ENCODE measurements around the gene LY86. TPM values are rescaled to one million over a fixed set of nuclear protein-coding genes. Genes with fewer than 3 reads are reported as not detected.

Gene LY86
- total and polyA plus RNA-seq, 2 donors (not counting 3 experiments of a cell fraction or from before 2014, with no cell fraction given), result not detected

DNA sequence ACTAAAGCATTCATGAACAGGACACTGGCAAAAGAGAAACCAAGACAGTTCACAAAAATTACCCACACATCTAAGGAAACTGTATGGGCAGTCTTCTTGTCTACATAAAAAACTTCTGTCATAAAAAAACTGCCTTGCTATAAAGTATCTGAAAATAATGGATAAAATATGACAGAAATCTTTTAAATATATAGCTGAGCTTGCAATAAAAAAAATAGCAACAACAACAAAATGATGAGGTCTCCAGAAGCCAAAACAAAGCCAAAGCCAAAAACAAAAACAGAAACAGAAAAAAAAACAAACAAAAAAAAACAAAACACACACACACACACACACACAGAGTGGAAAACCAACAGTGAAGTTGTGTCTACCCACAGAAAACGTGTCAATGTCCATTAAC is 14.8 kb downstream of the LY86 start:
- DNase-seq (ENCODE audit: low read depth, low spot score), result no peak
- H3K79me2 ChIP-seq (ENCODE audit: control insufficient read depth, insufficient read depth, low read length), result no peaks in the 10 kb centered on the region
- POLR2A ChIA-PET, result no interaction called here
- no TSS peak for BruUV-seq (replicated peaks)
- TF ChIP-seq GATA2 (IDR thresholded peaks at IDR 0.05; ENCODE audit: insufficient read depth, insufficient read length, low read depth, low read length), result no peak
- TF ChIP-seq EZH2 (IDR thresholded peaks at IDR 0.05; ENCODE audit: borderline replicate concordance, low read depth, low read length, severe bottlenecking), result no peak
- TF ChIP-seq FOS (IDR thresholded peaks at IDR 0.05; ENCODE audit: borderline replicate concordance, insufficient read depth, low read length), result no peak
- no peak for TF ChIP-seq POLR2AphosphoS5 (IDR thresholded peaks at IDR 0.05; ENCODE audit: insufficient read depth, low read depth, low read length)
- TF ChIP-seq, protein P1, sequence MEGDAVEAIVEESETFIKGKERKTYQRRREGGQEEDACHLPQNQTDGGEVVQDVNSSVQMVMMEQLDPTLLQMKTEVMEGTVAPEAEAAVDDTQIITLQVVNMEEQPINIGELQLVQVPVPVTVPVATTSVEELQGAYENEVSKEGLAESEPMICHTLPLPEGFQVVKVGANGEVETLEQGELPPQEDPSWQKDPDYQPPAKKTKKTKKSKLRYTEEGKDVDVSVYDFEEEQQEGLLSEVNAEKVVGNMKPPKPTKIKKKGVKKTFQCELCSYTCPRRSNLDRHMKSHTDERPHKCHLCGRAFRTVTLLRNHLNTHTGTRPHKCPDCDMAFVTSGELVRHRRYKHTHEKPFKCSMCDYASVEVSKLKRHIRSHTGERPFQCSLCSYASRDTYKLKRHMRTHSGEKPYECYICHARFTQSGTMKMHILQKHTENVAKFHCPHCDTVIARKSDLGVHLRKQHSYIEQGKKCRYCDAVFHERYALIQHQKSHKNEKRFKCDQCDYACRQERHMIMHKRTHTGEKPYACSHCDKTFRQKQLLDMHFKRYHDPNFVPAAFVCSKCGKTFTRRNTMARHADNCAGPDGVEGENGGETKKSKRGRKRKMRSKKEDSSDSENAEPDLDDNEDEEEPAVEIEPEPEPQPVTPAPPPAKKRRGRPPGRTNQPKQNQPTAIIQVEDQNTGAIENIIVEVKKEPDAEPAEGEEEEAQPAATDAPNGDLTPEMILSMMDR (IDR thresholded peaks at IDR 0.05; ENCODE audit: extremely low read depth in 1 of 2, insufficient read depth in 1 of 2, low read depth in 1 of 2, low read length in 2 of 2), result no peak
- no peak for TF ChIP-seq JUN (IDR thresholded peaks at IDR 0.05; ENCODE audit: borderline replicate concordance, insufficient read depth, insufficient read length, low read depth)
- no peak for TF ChIP-seq POLR2A (IDR thresholded peaks at IDR 0.05; ENCODE audit: low read depth, low read length)
- no peak for TF ChIP-seq MYC (IDR thresholded peaks at IDR 0.05; ENCODE audit: low read depth, low read length)
- TF ChIP-seq, protein P2, sequence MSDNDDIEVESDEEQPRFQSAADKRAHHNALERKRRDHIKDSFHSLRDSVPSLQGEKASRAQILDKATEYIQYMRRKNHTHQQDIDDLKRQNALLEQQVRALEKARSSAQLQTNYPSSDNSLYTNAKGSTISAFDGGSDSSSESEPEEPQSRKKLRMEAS (IDR thresholded peaks at IDR 0.05; ENCODE audit: insufficient read depth, insufficient read length), result no peak
- dilution Hi-C loops (cut with MboI; ENCODE audit: extremely low pct_ligation_motif_present, low sequenced_read_pairs), result no loop called here
- H3K4me1 ChIP-seq (ENCODE audit: control insufficient read depth, extremely low read depth, insufficient read depth, low read length), result no peaks in the 10 kb centered on the region
- no peaks in the 10 kb centered on the region for H4K20me1 ChIP-seq (replicated peaks; ENCODE audit: control insufficient read depth, extremely low read depth, insufficient read depth, low read length)
- no peak overlapping the region for H2AFZ ChIP-seq (ENCODE audit: low read depth, low read length)
- H3K9me3 ChIP-seq (replicated peaks; ENCODE audit: control insufficient read depth, insufficient read depth, low read length), result no peaks in the 10 kb centered on the region
- no peak for FAIRE-seq
- no peaks in the 10 kb centered on the region for H3K9me1 ChIP-seq (replicated peaks; ENCODE audit: control insufficient read depth, extremely low read depth, insufficient read depth, low read length)
- intact Hi-C loops (cut with micrococcal nuclease), result no loop called here
- H3K4me2 ChIP-seq (ENCODE audit: insufficient read depth, low read length), result no peak overlapping the region
- H3K36me3 ChIP-seq (ENCODE audit: control insufficient read depth in 2 of 2, extremely low read depth in 1 of 2, insufficient read depth in 2 of 2, low read length in 2 of 2), result no peaks in the 10 kb centered on the region
- H3K27me3 ChIP-seq (ENCODE audit: control insufficient read depth in 2 of 2, insufficient read depth in 2 of 2, low read length in 2 of 2), result no peaks in the 10 kb centered on the region
- no peak overlapping the region for H3K9ac ChIP-seq (replicated peaks; ENCODE audit: extremely low read depth, insufficient read depth, low read length)
- CTCF ChIA-PET, result interaction anchor here (0.7 kb wide), 1 partner anchor 302 kb away, joined by 3 read pairs; no protein-coding TSS in a partner anchor
- no peak overlapping the region for H3K27ac ChIP-seq (ENCODE audit: insufficient read depth, low read depth, low read length)
- no peak overlapping the region for H3K4me3 ChIP-seq (replicated peaks in 1 of 3; ENCODE audit: insufficient read depth in 1 of 3, low read depth in 1 of 3, low read length in 3 of 3)
